ENCODE measurements around the gene PRDX2. TPM values are rescaled to one million over a fixed set of nuclear protein-coding genes. Genes with fewer than 3 reads are reported as not detected.

PRDX2 gene
- total RNA-seq, 4 donors from 2014 or later = 129 to 182 (median 163) TPM

DNA sequence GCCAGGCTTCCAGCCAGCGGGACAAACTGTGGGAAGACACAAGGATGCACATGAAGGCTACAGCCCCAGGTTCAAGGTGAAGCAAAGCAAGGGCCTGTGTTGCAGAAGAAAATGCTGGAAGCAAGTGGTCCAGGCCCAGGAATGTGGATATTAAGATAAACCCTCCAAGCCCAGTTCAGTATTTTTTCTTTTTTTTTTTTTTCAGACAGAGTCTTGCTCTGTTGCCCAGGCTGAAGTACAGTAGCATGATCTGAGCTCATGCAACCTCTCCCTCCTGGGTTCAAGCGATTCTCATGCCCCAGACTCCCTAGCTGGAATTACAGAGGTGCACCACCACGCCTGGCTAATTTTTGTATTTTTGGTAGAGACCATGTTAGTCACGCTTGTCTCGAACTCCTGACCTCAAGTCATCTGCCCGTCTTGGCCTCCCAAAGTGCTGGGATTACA is 4.4 kb downstream of the PRDX2 start:
- peaks cover 0 to 47% (median 24%) of the 10 kb centered on the region in 4 donors for H3K4me1 ChIP-seq
- H3K36me3 ChIP-seq = peaks cover 0 to 31% (median 0%) of the 10 kb centered on the region in 3 donors
- WGBS, 2 donors = 89 to 90% methylated on average over 6 of the region's 6 CpGs
- no peaks in the 10 kb centered on the region for H3K9me3 ChIP-seq
- no peak overlapping the region for H3K4me3 ChIP-seq
- no peak for DNase-seq (ENCODE audit: low spot score in 2 of 2)
- TF ChIP-seq POLR2A (IDR thresholded peaks at IDR 0.05) = no peak
- TF ChIP-seq, protein P1, sequence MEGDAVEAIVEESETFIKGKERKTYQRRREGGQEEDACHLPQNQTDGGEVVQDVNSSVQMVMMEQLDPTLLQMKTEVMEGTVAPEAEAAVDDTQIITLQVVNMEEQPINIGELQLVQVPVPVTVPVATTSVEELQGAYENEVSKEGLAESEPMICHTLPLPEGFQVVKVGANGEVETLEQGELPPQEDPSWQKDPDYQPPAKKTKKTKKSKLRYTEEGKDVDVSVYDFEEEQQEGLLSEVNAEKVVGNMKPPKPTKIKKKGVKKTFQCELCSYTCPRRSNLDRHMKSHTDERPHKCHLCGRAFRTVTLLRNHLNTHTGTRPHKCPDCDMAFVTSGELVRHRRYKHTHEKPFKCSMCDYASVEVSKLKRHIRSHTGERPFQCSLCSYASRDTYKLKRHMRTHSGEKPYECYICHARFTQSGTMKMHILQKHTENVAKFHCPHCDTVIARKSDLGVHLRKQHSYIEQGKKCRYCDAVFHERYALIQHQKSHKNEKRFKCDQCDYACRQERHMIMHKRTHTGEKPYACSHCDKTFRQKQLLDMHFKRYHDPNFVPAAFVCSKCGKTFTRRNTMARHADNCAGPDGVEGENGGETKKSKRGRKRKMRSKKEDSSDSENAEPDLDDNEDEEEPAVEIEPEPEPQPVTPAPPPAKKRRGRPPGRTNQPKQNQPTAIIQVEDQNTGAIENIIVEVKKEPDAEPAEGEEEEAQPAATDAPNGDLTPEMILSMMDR (IDR thresholded peaks at IDR 0.05) = no peak
- H3K27ac ChIP-seq = no peak overlapping the region
- H3K27me3 ChIP-seq = no peaks in the 10 kb centered on the region

DNA sequence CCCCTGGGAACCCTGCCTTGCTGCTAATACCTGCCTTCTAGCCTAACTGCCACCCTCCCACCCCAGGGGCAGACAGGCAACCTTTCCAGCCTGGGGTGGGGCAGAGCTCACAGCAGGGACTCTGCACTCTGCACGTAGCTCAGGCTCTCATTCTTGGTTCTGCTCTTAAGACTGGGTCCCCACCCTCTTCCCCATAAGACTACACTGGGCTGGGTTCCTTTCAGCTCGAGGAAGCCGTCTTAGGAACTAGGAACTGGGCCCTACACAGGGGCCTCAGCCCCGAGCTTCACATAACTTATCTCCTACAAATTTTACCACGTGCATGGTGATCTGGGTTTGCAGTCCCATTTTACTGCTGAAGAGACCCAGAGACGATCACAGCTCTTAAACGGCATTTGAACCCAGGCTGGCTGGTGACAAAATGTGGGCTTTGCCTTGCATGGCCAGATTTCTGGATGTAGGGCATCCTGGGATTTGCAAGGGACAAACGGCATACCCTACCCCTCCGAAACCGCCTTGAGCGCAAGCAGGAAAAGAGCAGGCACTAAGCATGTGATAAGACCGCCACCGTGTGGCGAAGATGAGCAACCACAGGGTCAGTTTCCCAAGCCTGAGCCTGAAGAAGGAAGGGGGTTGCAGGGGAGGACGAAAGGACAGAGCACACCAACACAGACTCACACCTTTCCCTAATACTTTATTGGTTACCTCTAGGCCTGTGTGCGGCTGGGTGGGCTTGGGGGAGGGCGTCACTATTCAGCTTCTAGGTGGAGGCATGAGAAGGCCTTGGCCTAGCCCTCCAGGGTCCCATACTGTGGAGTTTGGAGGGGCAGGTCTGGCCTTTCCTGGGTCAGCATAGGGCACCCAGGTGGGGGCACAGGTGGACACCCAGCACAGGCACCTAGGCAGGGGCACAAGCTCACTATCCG is 5.2 kb downstream of the PRDX2 start:
- H3K27ac ChIP-seq = peak overlapping the region in 3 of 4 donors; percentile 61 to 99 (median 69)
- DNase-seq (ENCODE audit: low spot score in 2 of 2) = peak in 1 of 2 donors; percentile 76
- H3K4me3 ChIP-seq = peak overlapping the region in 1 of 4 donors; percentile 11
- H3K4me1 ChIP-seq = peaks cover 0 to 42% (median 22%) of the 10 kb centered on the region in 4 donors
- 4 to 5% methylated on average over 17 to 18 of the region's 18 CpGs for WGBS, 2 donors
- TF ChIP-seq EP300 (IDR thresholded peaks at IDR 0.05) (peak in 1 of 2 donors; percentile 68), POLR2A (IDR thresholded peaks at IDR 0.05) (no peak)
- TF ChIP-seq, protein P1 (IDR thresholded peaks at IDR 0.05) = peak; percentile 89 to 98 (median 94)
- no peaks in the 10 kb centered on the region for H3K9me3 ChIP-seq
- H3K27me3 ChIP-seq = no peaks in the 10 kb centered on the region
- peaks cover 0 to 31% (median 0%) of the 10 kb centered on the region in 3 donors for H3K36me3 ChIP-seq

DNA sequence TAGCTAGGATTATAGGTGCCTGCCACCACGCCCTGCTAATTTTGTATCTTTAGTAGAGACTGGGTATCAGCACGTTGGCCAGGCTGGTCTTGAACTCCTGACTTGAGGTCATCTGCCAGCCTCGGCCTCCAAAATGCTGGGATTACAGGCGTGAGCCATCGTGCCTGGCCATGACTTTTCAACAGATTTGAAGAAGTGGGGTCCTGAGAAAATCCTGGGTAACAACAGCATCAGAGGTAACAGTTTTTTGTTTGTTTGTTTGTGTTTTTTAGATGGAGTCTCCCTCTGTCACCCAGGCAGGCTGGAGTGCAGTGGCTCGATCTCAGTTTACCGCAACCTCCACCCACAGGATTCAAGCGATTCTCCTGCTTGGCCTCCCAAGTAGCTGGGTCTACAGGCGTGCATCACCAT is 6.6 kb downstream of the PRDX2 start:
- peak overlapping the region in 3 of 4 donors; percentile 38 to 100 (median 99) for H3K27ac ChIP-seq
- DNase-seq (ENCODE audit: low spot score in 2 of 2) = no peak
- H3K36me3 ChIP-seq = peaks cover 0 to 26% (median 0%) of the 10 kb centered on the region in 3 donors
- no peak overlapping the region for H3K4me3 ChIP-seq
- WGBS, 2 donors = 92 to 93% methylated on average over 9 of the region's 9 CpGs
- peaks cover 0 to 37% (median 17%) of the 10 kb centered on the region in 4 donors for H3K4me1 ChIP-seq
- no peaks in the 10 kb centered on the region for H3K9me3 ChIP-seq
- TF ChIP-seq, protein P1 (IDR thresholded peaks at IDR 0.05) = no peak
- no peaks in the 10 kb centered on the region for H3K27me3 ChIP-seq

DNA sequence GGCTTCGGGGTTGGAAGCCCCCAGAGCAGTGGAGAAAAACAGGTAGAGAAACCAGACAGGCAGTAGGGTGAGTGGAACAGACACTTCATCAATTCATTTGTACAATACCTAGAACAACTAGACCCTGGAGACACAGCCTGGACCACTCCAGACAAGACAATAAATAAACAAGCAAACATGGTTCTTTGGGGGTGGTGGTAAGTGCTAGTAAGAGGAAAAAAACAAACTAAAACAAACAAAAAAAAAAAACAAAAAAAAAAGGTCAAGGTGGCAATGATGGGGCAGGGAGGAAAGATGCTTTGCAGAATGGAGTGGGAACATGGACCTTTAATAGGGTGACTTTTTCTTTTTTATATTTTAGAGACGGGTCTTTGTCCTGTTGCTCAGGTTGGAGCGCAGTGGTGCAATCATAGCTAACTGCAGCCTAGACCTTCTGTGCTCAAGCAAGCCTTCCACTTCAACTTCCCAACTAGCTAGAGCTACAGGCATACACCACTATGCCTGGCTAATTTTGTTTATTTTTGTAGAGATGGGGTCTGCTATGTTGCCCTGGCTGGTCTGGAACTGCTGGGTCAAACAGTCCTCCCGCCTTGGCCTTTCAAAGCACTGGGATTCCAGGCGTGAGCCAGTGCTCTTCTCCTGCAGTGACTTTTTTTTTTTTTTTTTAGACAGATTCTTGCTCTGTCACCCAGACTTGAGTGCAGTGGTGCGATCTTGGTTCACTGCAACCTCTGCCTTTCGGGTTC is 7.2 kb downstream of the PRDX2 start:
- Histone ChIP-seq H3K4me1 (peaks cover 0 to 37% (median 18%) of the 10 kb centered on the region in 4 donors), H3K27ac (peak overlapping the region; percentile 99 to 100 (median 99)), H3K4me3 (peak overlapping the region in 3 of 4 donors; percentile 61 to 98 (median 81)), H3K36me3 (peaks cover 0 to 20% (median 0%) of the 10 kb centered on the region in 3 donors), H3K27me3 (no peaks in the 10 kb centered on the region), H3K9me3 (no peaks in the 10 kb centered on the region)
- no peak for TF ChIP-seq POLR2A (IDR thresholded peaks at IDR 0.05)
- peak in 1 of 2 donors; percentile 25 for TF ChIP-seq EP300 (IDR thresholded peaks at IDR 0.05)
- no peak for DNase-seq (ENCODE audit: low spot score in 2 of 2)
- WGBS, 2 donors = 69 to 74% methylated on average over 7 of the region's 7 CpGs

DNA sequence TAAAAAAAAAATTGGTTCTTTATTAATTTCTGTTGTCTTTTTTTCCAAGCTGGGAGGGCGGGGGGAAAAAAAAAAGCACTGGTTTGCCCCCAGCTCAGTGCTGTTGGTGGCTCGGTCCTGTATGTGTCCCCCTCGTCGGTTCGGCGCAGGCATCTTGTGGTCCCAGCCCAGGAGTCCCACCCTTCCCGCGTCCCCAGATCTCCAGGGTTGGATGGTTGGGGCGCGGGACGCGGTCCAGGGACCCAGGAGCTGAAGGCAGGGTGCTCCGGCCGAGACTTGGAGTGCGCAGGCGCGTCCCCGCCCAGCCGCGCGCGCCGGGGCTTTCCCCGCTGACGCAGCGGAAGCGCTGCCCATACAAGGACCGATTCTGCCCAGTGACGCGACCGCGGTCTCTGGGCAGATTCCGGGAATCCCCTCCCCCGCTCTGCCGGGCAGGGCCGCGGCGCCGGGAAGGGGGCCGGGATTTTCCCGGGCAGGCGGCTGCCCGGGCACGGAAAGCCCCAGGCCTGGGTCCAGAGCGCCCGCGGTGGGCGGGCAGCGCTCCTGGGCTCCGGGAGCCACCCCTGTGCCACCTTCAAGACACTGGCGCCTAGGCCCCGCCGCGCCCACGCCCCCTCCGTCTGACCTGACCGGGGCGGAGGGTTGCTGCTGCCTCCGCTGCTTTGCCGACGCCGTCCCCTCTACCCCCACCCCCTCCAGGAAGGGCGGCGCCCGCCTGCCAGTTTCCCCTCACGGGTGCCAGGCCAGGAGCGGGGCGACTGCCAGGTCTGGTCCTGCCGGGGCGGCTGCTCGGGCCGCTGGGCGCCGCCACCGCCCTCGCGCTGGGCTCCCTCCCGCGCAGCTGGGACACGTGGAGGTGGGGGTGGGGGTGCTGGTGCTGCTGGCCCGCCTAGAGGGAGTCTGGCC is 8.1 kb downstream of the PRDX2 start:
- Histone ChIP-seq H3K4me1 (peaks cover 0 to 45% (median 23%) of the 10 kb centered on the region in 4 donors), H3K9me3 (no peaks in the 10 kb centered on the region), H3K27ac (peak overlapping the region; percentile 99 to 100 (median 99)), H3K36me3 (peaks cover 0 to 12% (median 0%) of the 10 kb centered on the region in 3 donors), H3K27me3 (no peaks in the 10 kb centered on the region), H3K4me3 (peak overlapping the region; percentile 61 to 98 (median 79))
- TF ChIP-seq, protein P1 (IDR thresholded peaks at IDR 0.05) = peak in 1 of 5 experiments; percentile 33
- peak; percentile 64 to 86 for TF ChIP-seq POLR2A (IDR thresholded peaks at IDR 0.05)
- TF ChIP-seq EP300 (IDR thresholded peaks at IDR 0.05) = peak; percentile 97 to 99
- peak; percentile 88 to 90 for DNase-seq (ENCODE audit: low spot score in 2 of 2)
- 0 to 1% methylated on average over 19 of the region's 81 CpGs for WGBS, 2 donors

Data from tibial nerve (tissue), 4 donors.